ENCODE data around the gene LRP8. TPM values are rescaled to one million over a fixed set of nuclear protein-coding genes. Genes with fewer than 3 reads are reported as not detected.
A peak's percentile ranks its signal among the peaks of the same experiment; 100 is the strongest.

The LRP8 gene
- total RNA-seq, 1 donor from 2014 or later: 16.5 TPM

DNA sequence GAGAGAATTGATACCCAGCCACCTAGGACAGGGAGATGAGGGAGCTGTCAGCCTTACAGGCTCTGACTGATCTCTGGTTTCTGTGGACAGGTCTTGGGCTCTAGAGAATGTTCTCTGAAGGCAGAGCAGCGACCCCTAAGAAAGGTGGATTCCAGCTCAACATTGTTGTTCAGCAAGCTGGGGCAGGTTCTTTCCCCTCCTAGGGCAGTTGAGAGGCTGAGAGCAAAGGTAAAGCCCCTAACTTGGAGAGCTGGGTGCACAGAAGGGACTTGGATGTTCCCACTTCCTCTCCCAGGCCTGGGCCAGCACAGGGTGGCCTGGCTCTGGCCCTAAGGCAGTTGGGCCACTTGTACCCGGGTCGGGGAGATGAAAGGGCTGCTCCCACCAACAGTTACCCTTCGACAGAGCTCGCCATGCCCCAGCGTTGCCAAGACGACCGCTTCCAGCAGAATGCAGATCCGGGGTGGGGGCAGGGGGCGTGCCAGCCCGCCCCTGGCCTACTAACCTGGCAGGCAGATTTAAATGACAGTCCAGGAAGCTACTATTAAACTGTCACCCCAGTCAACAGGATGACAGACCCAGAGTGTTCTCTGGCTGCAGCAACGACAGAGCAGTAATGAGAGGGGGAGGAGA lies 31.6 kb downstream of the LRP8 start:
- TF ChIP-seq, protein P1, sequence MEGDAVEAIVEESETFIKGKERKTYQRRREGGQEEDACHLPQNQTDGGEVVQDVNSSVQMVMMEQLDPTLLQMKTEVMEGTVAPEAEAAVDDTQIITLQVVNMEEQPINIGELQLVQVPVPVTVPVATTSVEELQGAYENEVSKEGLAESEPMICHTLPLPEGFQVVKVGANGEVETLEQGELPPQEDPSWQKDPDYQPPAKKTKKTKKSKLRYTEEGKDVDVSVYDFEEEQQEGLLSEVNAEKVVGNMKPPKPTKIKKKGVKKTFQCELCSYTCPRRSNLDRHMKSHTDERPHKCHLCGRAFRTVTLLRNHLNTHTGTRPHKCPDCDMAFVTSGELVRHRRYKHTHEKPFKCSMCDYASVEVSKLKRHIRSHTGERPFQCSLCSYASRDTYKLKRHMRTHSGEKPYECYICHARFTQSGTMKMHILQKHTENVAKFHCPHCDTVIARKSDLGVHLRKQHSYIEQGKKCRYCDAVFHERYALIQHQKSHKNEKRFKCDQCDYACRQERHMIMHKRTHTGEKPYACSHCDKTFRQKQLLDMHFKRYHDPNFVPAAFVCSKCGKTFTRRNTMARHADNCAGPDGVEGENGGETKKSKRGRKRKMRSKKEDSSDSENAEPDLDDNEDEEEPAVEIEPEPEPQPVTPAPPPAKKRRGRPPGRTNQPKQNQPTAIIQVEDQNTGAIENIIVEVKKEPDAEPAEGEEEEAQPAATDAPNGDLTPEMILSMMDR (conservative IDR thresholded peaks at IDR 0.05): no peak
- H3K36me3 Mint-ChIP-seq: no peaks in the 10 kb centered on the region
- no peaks in the 10 kb centered on the region for H3K9me3 Mint-ChIP-seq
- no peaks in the 10 kb centered on the region for H3K27me3 Mint-ChIP-seq
- peak overlapping the region; percentile 68 for H3K4me3 Mint-ChIP-seq
- H3K4me1 Mint-ChIP-seq (ENCODE audit: unreplicated experiment): peaks cover 45% of the 10 kb centered on the region
- H3K27ac Mint-ChIP-seq: peak overlapping the region; percentile 87
- no peak for DNase-seq (ENCODE audit: extremely low spot score, unreplicated experiment)

DNA sequence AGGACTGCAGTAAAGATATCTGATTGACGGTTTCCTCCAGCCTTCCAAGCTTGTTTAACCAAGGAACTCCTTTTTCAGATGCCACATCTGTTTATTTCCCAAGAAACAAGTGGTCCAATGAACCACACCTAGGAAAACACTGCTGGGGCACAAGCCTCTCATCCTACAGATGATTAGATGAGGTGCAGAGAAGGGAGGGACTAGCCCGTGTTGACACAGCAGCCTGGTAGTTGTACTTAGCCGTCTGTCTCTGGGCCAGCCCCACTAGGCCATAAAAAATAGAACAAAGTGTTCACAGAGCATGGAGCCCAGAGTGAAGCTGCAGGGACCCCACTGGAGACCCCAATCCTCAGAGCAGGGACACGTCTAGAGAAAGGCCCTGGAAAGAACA lies 32.1 kb downstream of the LRP8 start:
- Mint-ChIP-seq H3K36me3 (no peaks in the 10 kb centered on the region), H3K27ac (peak overlapping the region; percentile 87), H3K4me3 (peak overlapping the region; percentile 68), H3K27me3 (no peaks in the 10 kb centered on the region), H3K4me1 (ENCODE audit: unreplicated experiment) (peaks cover 45% of the 10 kb centered on the region), H3K9me3 (no peaks in the 10 kb centered on the region)
- no peak for DNase-seq (ENCODE audit: extremely low spot score, unreplicated experiment)
- TF ChIP-seq, protein P1 (conservative IDR thresholded peaks at IDR 0.05): no peak

DNA sequence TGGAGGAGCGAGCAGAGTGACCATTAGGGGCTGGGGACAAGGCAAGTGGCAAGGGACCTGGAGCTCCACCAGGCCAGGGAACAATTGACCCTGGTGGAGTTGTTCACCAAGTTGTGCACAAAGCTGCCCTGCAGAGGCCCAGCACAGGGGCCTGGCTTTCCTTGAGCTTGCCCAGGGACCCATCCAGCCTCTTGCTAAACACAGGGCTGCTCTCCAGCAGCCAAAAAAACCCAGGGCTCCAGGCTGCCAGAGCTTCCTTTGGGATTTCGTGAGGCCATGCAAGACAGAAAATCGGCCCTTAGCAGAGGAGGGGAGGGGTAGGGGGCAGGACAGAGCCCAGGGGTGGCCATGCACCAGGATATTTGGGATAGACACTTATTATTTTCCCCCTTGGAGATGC lies 32.6 kb downstream of the LRP8 start:
- H3K4me1 Mint-ChIP-seq (ENCODE audit: unreplicated experiment): peaks cover 45% of the 10 kb centered on the region

DNA sequence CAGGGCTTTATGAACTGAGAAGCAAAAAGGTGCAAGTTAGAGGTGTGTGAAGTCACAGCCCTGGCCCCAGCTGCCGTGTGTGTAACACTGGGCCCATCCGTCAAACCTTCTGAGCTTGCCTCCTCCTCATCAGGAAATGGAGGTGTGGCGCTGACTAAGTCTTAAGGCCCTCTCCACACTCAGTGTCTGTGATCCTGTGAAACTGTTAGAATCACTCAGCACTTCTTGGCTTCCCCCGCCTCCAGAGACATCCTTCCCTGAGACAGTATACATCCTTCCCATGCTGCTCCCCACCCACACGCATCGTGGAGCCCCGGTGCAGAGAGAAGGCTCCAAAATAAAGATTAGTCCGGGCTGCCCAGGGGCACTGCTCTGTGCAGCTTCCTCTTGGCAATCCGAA lies 33.3 kb downstream of the LRP8 start:
- DNase-seq (ENCODE audit: extremely low spot score, unreplicated experiment): no peak
- Mint-ChIP-seq H3K27ac (peak overlapping the region; percentile 61), H3K4me1 (ENCODE audit: unreplicated experiment) (peaks cover 39% of the 10 kb centered on the region), H3K27me3 (no peaks in the 10 kb centered on the region), H3K4me3 (no peak overlapping the region), H3K9me3 (no peaks in the 10 kb centered on the region), H3K36me3 (no peaks in the 10 kb centered on the region)
- TF ChIP-seq, protein P1 (conservative IDR thresholded peaks at IDR 0.05): no peak

More for the DNA sequence above, 32.6 kb downstream of the LRP8 start:
- H3K9me3 Mint-ChIP-seq: no peaks in the 10 kb centered on the region
- DNase-seq (ENCODE audit: extremely low spot score, unreplicated experiment): no peak
- no peaks in the 10 kb centered on the region for H3K27me3 Mint-ChIP-seq
- no peaks in the 10 kb centered on the region for H3K36me3 Mint-ChIP-seq
- H3K4me3 Mint-ChIP-seq: no peak overlapping the region
- H3K27ac Mint-ChIP-seq: peak overlapping the region; percentile 61
- TF ChIP-seq, protein P1 (conservative IDR thresholded peaks at IDR 0.05): no peak

DNA sequence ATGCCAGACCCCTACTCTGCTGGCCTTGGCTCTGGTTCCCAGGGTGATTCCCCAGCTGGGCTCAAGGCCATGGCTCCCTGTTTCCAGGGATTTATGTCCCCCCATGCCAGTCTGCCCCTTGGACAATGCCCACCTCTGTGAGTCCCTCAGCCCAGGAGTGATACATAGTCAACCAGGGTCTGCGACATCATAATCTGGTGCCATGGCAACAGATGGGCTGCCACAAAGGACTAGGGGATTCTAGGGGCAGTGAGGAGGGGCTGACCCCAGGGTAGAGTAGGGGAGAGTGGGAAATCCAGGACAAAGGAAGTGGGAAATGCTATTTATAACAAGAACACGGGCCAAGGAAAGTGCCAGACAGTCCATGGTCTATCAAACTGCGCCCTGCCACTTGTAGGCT lies 33.8 kb downstream of the LRP8 start:
- H3K27me3 Mint-ChIP-seq: no peaks in the 10 kb centered on the region
- no peak overlapping the region for H3K27ac Mint-ChIP-seq
- H3K4me3 Mint-ChIP-seq: no peak overlapping the region
- no peaks in the 10 kb centered on the region for H3K9me3 Mint-ChIP-seq
- H3K4me1 Mint-ChIP-seq (ENCODE audit: unreplicated experiment): peaks cover 40% of the 10 kb centered on the region
- TF ChIP-seq, protein P1 (conservative IDR thresholded peaks at IDR 0.05): no peak
- H3K36me3 Mint-ChIP-seq: no peaks in the 10 kb centered on the region
- DNase-seq (ENCODE audit: extremely low spot score, unreplicated experiment): no peak
